Putamen (tissue), 1 donor: ENCODE measurements around the gene OTUB2.

Experiments used
- DNase-seq: peaks from one replicate; pipeline ENCODE4 v3.0.0-alpha.2; 2016; ENCODE audit warnings: low spot score

OTUB2 gene

GRCh38 chr14:94021416-94022157 lies 4.6 kb upstream of the OTUB2 start:
- no peak for DNase-seq

DNA sequence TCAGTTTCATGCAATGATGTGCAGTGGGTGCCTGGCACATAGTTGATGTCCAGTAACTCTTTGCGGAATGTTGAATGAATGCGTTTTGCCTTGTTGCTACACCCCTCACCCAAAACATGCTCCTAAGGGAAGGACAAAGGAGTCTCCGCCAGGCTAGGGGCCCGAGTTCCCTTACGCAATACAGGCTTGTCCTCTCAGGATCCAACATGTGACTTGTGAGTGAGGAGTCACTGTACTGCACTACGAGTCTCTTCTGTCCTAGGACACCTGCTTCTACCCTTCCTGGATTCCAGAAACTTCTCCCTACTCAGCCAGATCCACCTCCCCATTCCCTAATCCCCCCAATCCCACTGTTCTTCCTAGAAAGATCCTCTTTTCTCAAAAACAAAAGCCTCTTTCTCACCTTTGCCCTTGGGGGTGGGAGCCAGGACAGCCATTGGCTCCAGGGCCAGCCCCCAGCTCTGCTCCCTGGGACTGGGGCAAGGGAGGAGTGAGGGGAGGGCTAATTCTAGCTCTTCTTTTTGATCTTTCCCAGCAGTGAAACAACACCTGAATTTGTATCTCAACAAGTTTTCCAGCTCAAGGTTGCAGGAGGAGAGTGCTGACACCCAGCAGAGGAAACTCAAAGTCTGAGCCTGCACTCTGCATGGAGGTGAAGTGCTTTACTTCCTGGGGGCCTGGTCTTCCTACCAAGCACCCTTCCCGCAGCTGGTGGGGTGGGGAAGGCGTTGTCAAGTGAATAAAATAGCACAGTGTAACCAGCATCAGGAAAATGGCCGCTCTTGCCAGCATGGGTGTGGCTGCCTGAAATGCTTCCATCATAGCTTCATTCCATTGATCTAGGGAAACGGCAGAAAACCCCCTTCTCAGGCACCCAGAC lies 3.4 kb upstream of the OTUB2 start:
- DNase-seq, result no peak

GRCh38 chr14:94024549-94024948 lies 1.6 kb upstream of the OTUB2 start:
- DNase-seq, result no peak

DNA sequence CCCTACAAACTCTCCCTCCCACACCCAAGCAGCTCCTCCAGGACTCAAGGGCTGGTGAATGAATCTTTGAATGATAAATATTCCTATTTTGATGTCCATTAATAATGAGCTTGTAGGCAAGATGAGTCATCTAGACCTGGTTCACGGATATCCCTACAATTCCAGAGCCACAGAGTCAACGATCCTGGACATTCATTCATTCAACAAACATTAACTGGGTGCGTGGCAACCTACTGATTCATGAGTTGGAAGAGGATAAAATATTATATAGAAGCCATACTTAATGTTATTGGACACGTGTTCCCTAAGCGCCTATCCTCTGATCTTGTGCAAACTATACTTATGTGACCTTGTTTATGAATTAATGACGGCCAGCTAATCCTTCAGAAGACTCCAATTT lies 420 bp upstream of the OTUB2 start:
- no peak for DNase-seq

- no peak for DNase-seq
Measured at GRCh38 chr14:94026889-94027469, 839 bp downstream of the OTUB2 start.

GRCh38 chr14:94027566-94028449 lies 1.7 kb downstream of the OTUB2 start:
- DNase-seq, result no peak

GRCh38 chr14:94028450-94028826 lies 2.3 kb downstream of the OTUB2 start:
- DNase-seq, result no peak

- DNase-seq, result no peak
Measured at GRCh38 chr14:94029265-94029664, 3.1 kb downstream of the OTUB2 start.

- DNase-seq, result no peak
Measured at GRCh38 chr14:94029671-94030203, 3.6 kb downstream of the OTUB2 start.

DNA sequence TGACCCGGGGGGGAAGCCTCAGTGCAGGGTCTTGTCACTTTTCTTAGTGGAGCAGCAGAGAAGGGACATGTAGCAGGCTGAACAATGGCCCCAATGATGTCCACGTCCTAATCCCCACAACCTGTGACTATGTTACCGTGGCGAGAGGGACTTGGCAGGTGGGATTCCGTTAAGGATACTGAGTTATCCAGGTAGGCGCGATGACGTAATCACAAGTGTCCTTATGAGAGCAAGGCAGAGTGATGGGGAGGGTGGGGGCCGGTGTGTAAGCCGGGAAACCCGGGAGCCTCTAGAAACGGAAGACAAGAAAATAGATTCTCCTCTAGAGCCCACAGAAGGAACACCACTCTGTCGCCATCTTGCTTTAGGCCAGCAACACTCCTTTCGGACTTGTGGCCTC lies 4.4 kb downstream of the OTUB2 start:
- DNase-seq, result no peak

DNA sequence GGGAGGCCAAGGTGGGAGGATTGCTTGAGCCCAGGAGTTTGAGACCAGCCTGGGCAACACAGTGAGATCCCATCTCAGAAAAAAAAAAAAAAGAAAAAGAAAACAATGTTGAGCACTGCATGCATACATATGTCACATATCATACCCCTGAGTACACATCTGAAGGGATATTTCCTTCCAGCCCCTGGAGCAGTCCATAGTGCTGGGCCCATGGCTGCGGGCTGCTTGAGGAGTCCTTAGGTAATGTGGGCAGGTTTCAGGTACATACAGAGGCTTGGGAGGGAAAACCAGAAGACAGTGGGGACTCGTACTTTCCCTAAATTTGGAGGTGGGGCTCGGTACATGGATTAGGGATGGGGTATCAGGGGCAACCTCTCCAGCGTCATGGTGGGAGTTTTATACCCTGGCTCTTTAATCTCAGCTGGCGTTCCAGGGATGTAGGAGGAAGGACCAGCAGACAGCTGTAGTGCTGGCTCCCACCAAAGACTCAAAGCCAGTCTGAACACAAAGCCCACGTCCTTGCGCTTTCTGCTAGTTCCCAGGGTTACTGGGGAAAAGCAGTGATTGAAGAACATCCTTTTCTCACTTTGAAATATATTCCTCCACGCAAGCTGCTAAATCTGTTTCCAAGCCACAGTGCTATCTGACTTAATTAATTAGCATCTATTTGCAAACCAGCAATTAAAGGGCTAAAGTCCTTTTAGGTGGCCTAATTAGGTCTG lies 5.2 kb downstream of the OTUB2 start:
- no peak for DNase-seq

DNA sequence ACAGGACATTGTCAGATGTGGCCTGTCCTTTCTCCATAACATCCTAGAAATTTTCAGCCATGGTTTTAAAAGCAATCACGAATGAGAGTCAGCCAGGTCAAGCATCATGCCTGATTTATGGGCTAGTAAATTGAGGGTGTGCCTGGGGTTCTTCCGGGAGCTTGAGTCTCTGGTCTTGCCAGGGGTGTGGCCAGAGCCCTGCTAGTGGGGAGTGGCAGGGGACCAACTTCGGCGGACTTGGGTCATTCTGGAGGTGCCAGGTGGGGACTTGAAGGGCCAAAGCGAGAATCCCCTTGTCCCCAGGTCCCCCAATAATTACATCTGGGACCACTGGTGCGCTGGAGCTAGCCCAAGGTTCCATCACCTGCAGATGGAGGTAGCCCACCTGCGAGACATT lies 5.7 kb downstream of the OTUB2 start:
- DNase-seq, result no peak

- DNase-seq, result no peak
Measured at GRCh38 chr14:94034886-94035285, 8.7 kb downstream of the OTUB2 start.

- DNase-seq, result no peak
Measured at GRCh38 chr14:94036313-94037167, 10.4 kb downstream of the OTUB2 start.

DNA sequence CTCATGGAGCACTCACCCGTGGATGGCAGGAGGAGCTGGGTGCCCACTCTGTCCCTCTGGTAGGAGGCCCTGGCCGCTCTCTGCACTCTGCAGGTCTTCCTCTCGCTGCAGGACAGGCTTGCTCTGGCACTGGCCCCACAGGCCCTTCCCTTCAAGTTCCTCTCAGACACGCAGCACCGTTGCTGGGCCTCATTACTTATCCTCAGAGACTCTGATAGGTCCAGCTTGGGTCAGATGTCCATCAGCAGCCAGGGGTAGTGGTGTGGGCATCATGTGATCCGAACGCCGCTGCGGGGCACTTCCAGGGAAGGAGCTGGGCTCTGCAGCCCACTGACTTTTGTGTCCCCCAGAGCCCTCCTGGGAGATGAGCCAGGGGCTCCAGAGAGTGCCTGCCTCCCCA lies 11.8 kb downstream of the OTUB2 start:
- DNase-seq, result no peak

DNA sequence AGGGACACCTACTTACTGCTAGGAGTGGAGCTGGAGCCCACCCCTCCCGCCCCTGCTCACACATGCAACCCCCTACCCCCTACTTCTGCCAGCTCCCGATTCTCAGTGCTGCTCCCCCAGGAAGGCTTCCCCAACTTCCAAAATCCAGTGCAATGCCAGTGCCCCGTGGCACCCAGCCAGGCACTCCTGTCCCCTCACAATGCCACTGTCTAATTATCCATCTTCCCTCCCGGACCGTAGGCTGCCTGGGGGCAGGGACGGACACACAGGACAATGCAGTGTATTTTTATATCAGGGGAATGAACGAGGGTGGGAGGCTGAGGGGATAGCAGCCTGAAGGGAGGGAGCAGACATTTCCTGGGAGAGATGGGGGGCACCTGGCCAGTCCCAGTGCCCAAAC lies 12.4 kb downstream of the OTUB2 start:
- no peak for DNase-seq

DNA sequence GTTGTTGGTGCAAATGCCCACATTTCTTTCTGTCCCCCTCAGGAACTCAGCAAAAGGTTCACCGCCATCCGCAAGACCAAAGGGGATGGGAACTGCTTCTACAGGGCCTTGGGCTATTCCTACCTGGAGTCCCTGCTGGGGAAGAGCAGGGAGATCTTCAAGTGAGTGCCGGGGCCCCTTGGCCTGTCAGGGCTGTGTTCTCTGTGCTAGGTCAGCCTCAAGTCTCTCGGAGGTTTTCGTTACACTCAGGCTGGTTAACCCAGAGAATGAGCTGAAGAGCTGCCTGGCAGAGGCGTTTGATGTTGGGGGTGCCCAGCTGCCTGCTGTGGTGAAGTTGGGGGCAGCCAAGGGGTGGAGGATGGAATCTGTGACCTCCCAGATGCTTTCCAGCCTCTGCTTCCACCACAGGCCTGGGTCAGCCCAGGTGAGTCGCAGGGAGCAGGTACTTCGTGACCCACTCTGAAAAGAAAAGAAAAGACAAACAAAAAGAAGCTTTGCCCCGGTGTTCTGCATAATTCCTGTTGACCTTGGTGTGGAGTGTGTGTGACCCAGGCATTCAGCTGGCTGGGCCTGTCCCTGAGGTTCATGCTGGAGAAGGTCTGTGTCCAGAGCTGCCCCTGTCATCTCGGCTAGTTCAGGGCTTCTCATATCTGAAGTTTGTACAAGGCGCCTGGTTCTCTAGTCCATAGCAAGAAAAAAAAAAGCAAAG lies 12.9 kb downstream of the OTUB2 start:
- no peak for DNase-seq

GRCh38 chr14:94040247-94040646 lies 14.1 kb downstream of the OTUB2 start:
- DNase-seq, result no peak

DNA sequence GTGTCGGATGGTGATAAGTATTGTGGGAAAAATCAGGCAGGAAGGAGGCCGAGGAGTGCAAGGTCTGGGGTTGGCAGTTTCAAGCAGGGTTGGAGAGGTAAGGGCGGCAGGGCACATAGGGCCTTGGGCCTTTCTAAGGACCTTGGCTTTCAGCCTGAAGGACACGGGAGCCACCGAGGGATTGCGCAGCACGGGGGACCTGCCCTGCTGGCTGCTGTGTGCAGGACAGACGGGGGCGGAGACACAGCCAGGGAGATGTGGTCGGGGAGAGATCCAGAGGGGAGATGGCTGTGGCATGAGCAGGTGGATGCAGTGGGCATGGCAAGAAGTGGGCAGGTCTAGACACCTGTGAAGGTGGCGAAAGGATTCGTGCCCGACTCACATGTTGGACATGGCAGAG lies 14.7 kb downstream of the OTUB2 start:
- no peak for DNase-seq
